IPS DF 4.7 (cell line): ENCODE measurements around the gene KDM2A.

Experiments
- DNase-seq: peaks from one replicate; pipeline ENCODE4 v3.0.0-alpha.2; 2013; ENCODE audit warnings: low spot score; ENCODE audit errors: extremely low read depth

KDM2A gene

GRCh38 chr11:67300256-67300755 lies 181.2 kb downstream of the KDM2A start:
- DNase-seq, result no peak

- no peak for DNase-seq
Measured at GRCh38 chr11:67300756-67301312, 181.8 kb downstream of the KDM2A start.

- no peak for DNase-seq
Measured at GRCh38 chr11:67301313-67301921, 182.4 kb downstream of the KDM2A start.

- DNase-seq, result no peak
Measured at GRCh38 chr11:67301951-67302516, 183.0 kb downstream of the KDM2A start.

GRCh38 chr11:67302571-67303131 lies 183.6 kb downstream of the KDM2A start:
- no peak for DNase-seq

- DNase-seq, result no peak
Measured at GRCh38 chr11:67303132-67303834, 184.2 kb downstream of the KDM2A start, which contains the start of gene SSH3. Gene SSH3, plus strand, starts transcription at chr11:67303530. Its CDS starts 96 bp downstream, at chr11:67303626.

GRCh38 chr11:67303835-67304411 lies 184.9 kb downstream of the KDM2A start:
- no peak for DNase-seq

GRCh38 chr11:67304511-67305113 lies 185.5 kb downstream of the KDM2A start:
- DNase-seq, result no peak

- no peak for DNase-seq
Measured at GRCh38 chr11:67306769-67307544, 187.9 kb downstream of the KDM2A start.

- DNase-seq, result no peak
Measured at GRCh38 chr11:67307545-67308001, 188.5 kb downstream of the KDM2A start.
